ENCODE results near the gene LCAT.

LCAT gene

DNA sequence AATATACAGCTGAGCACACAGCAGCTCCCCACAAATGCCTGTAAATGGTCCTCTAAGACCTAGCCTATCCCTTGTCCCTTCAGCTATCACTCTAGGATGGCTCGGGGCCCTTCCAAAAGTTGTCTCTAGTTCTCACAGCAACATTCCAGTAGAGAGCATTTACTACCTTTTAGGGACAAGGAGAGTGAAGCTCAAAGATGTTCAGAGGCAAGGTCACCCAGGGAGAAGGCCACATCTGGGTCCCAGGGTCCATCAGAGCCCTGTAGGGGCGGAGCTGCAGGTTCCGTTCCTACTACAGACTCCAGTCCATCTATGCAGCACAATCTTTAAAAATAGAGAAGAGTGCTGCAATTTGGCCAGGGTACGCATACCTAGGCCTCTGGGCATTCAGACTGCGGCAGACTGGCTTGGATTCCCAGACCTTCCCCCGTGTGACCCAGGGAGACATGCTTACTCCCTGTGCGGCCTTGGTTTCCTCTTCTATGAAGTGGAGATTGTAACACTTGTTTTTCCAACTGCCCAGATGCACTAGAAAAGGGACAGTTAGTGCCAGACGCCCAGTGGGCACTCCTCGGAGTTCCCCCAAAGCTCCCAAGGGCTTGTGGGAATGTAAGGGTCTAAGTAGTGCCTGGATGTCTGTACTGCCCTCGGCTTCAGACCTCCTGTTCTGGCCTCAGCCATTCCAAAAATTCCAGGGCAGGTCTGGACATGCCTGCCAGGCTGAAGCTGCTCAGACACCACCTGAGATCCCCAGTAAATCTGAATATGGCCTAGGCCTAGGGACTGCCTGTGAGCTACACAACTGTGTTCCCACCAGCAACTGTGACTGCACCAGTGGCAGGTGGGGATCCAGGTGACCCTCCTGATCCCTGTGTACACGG, 22.0 kb upstream of the LCAT start:
- peak overlapping the region; percentile 8 for H3K4me2 ChIP-seq (ENCODE audit: low read length)
- H3K4me1 ChIP-seq, result peaks cover 46% of the 10 kb centered on the region
- peaks cover 16% of the 10 kb centered on the region for H3K79me2 ChIP-seq
- no peaks in the 10 kb centered on the region for H3K27me3 ChIP-seq (ENCODE audit: control insufficient read depth, insufficient read depth, low read length)
- no peak overlapping the region for H2AFZ ChIP-seq
- H3K9me3 ChIP-seq (ENCODE audit: control insufficient read depth, low read length), result no peaks in the 10 kb centered on the region
- H3K9ac ChIP-seq, result no peak overlapping the region
- peak overlapping the region; percentile 70 for H3K27ac ChIP-seq
- H3K36me3 ChIP-seq (ENCODE audit: control insufficient read depth, insufficient read depth, low read length), result no peaks in the 10 kb centered on the region
- TF ChIP-seq, protein P1, sequence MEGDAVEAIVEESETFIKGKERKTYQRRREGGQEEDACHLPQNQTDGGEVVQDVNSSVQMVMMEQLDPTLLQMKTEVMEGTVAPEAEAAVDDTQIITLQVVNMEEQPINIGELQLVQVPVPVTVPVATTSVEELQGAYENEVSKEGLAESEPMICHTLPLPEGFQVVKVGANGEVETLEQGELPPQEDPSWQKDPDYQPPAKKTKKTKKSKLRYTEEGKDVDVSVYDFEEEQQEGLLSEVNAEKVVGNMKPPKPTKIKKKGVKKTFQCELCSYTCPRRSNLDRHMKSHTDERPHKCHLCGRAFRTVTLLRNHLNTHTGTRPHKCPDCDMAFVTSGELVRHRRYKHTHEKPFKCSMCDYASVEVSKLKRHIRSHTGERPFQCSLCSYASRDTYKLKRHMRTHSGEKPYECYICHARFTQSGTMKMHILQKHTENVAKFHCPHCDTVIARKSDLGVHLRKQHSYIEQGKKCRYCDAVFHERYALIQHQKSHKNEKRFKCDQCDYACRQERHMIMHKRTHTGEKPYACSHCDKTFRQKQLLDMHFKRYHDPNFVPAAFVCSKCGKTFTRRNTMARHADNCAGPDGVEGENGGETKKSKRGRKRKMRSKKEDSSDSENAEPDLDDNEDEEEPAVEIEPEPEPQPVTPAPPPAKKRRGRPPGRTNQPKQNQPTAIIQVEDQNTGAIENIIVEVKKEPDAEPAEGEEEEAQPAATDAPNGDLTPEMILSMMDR (IDR thresholded peaks at IDR 0.05), result no peak
- H3K4me3 ChIP-seq (ENCODE audit: low read depth, low read length), result no peak overlapping the region

DNA sequence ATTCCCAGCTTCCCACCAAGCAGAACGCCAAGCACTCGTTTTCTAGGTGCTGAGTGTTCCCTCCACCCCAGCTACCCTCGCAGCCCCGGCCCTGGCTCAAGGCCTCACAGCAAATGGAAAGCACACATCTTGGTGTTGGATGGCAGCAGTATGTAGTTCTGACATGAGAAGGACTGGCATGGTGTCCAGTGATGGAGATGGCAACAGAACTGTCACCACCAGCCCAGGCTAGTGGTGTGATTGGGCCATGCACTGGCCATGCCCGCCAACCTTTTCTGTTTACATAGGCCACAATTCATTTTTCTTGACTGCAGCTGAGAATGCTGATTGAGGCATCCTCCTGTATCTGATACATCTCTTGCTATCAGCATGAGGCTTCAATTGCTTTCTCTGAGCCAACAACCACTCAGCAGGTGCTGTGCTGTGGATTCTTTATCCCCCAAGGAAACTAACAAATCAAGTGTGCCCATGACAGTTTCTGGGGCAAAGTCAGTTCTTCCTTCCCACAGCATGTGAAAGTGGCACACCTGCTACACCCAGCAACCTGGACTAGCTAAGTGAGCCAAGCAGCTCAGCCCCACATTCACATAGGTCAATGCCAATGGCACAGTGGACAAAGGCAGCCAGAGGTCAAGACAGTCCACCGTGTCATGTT, 20.7 kb upstream of the LCAT start:
- Histone ChIP-seq H3K27ac (peak overlapping the region; percentile 70), H3K36me3 (ENCODE audit: control insufficient read depth, insufficient read depth, low read length) (no peaks in the 10 kb centered on the region), H3K79me2 (peaks cover 25% of the 10 kb centered on the region), H3K9me3 (ENCODE audit: control insufficient read depth, low read length) (no peaks in the 10 kb centered on the region), H2AFZ (no peak overlapping the region), H3K27me3 (ENCODE audit: control insufficient read depth, insufficient read depth, low read length) (no peaks in the 10 kb centered on the region), H3K4me3 (ENCODE audit: low read depth, low read length) (no peak overlapping the region), H3K4me2 (ENCODE audit: low read length) (peak overlapping the region; percentile 8), H3K4me1 (peaks cover 51% of the 10 kb centered on the region), H3K9ac (no peak overlapping the region)
- TF ChIP-seq, protein P1 (IDR thresholded peaks at IDR 0.05), result no peak

DNA sequence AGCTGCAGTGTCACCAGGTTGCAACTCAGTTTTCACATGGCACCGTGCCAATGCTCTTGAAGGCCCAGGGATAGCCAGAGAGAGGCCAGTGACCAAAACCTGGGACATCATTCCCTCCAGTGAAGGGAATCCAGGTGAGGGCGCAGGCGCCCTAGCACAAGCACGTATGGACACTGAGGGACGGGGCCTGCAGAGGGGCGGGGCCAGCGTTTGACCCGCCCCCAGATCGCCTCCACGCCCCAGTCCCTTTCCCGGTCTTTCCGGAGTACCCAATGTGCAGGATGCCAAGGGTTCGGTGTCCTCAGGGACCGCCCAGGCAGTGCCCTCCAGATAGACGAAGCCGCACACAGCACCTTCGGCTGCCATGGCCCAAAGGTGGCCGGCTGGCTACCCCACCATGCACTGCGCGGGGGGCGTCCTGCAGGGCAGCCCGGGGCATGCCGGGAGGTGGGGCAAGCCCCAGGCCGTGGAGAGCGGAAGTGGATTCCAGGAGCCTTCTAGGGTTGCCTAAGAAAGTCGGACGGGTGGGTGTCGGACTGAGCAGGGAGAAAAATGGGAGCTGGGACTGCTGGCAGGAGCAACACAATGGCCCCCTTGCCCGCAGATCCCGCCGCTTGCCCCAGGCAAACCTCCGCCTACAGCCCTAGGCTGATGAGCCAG, 19.9 kb upstream of the LCAT start:
- H3K27me3 ChIP-seq (ENCODE audit: control insufficient read depth, insufficient read depth, low read length), result no peaks in the 10 kb centered on the region
- H3K79me2 ChIP-seq, result peaks cover 25% of the 10 kb centered on the region
- TF ChIP-seq, protein P1 (IDR thresholded peaks at IDR 0.05), result no peak
- peaks cover 51% of the 10 kb centered on the region for H3K4me1 ChIP-seq
- H3K4me2 ChIP-seq (ENCODE audit: low read length), result no peak overlapping the region
- no peak overlapping the region for H3K4me3 ChIP-seq (ENCODE audit: low read depth, low read length)
- no peak overlapping the region for H3K9ac ChIP-seq
- no peak overlapping the region for H2AFZ ChIP-seq
- no peaks in the 10 kb centered on the region for H3K9me3 ChIP-seq (ENCODE audit: control insufficient read depth, low read length)
- H3K27ac ChIP-seq, result peak overlapping the region; percentile 70
- no peaks in the 10 kb centered on the region for H3K36me3 ChIP-seq (ENCODE audit: control insufficient read depth, insufficient read depth, low read length)

DNA sequence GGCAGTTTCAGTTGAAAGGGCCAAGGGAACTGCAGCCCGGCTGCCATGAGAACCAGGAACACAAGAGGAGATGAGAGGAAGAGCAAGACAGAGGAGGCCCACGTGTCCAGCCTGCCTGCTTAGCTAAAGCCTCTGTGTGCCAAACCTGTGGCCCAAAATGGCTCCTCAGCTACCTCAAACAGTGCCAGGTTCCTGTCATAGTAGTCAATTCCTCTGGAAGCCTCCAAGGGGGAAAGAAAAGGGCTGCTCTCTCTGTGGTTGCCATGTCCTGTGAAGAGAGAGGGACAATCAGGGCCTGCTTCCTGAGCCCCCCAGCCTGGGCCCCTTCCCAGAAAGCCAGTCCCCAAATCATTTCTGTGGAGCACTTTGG, 19.4 kb upstream of the LCAT start:
- no peaks in the 10 kb centered on the region for H3K36me3 ChIP-seq (ENCODE audit: control insufficient read depth, insufficient read depth, low read length)
- TF ChIP-seq, protein P1 (IDR thresholded peaks at IDR 0.05), result no peak
- no peak overlapping the region for H3K9ac ChIP-seq
- H3K4me1 ChIP-seq, result peaks cover 51% of the 10 kb centered on the region
- no peaks in the 10 kb centered on the region for H3K27me3 ChIP-seq (ENCODE audit: control insufficient read depth, insufficient read depth, low read length)
- peaks cover 25% of the 10 kb centered on the region for H3K79me2 ChIP-seq
- no peaks in the 10 kb centered on the region for H3K9me3 ChIP-seq (ENCODE audit: control insufficient read depth, low read length)
- H3K4me2 ChIP-seq (ENCODE audit: low read length), result no peak overlapping the region
- H2AFZ ChIP-seq, result no peak overlapping the region
- H3K27ac ChIP-seq, result peak overlapping the region; percentile 4
- H3K4me3 ChIP-seq (ENCODE audit: low read depth, low read length), result no peak overlapping the region
